ENCODE data around the gene IL13RA2. TPM values are rescaled to one million over a fixed set of nuclear protein-coding genes. Genes with fewer than 3 reads are reported as not detected.

The IL13RA2 gene
- total RNA-seq = not detected
- polyA plus RNA-seq = not detected

DNA sequence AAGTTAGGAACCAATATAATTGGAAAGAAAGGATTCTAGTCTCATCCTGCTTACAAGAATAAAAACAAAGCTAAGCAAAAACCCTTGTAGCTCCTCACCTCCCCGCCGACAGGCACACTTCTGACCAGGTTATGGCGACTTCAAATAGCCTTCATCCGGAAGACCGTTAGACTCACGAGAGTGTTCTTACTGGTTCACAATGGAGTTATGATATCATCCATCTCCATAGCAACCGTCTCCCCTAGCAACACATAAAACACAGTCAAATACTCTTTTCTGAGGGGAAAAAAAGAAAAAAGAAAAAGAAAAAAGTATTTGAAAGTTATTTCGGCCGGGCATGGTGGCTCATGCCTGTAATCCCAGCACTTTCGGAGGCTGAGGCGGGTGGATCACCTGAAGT is at the start of gene IL13RA2:
IL13RA2 (minus strand) TSS at position 162 of the 400 bp plus-strand sequence. CDS start 347 bp downstream, outside the sequence.
- Histone ChIP-seq H3K4me1 (ENCODE audit: insufficient read depth, low read length) (no peaks in the 10 kb centered on the region), H3K9me3 (ENCODE audit: control insufficient read depth in 1 of 2, low read length in 2 of 2) (no peaks in the 10 kb centered on the region), H3K27ac (ENCODE audit: low read depth, low read length) (no peak within 1 kb of the TSS), H3K27me3 (ENCODE audit: insufficient read depth, low read length) (no peaks in the 10 kb centered on the region), H3K36me3 (ENCODE audit: insufficient read depth, low read length) (no peaks in the 10 kb centered on the region), H3K4me3 (ENCODE audit: low read length in 2 of 2) (no peak within 1 kb of the TSS)
- Mint-ChIP-seq H3K9me3 (peaks cover 0 to 4% (median 0%) of the 10 kb centered on the region in 8 donors), H3K36me3 (no peaks in the 10 kb centered on the region), H3K27ac (no peak within 1 kb of the TSS), H3K27me3 (no peaks in the 10 kb centered on the region), H3K4me3 (peak within 1 kb of the TSS in 1 of 8 donors; percentile 18), H3K4me1 (peaks cover 0 to 2% (median 0%) of the 10 kb centered on the region in 4 donors)
- intact Hi-C loops (cut with micrococcal nuclease) = no loop called here
- POLR2A ChIA-PET (ENCODE audit: partially characterized antibody) = no interaction called here
- CTCF ChIA-PET (ENCODE audit: partially characterized antibody) = no interaction called here
- DNase-seq = no peak

DNA sequence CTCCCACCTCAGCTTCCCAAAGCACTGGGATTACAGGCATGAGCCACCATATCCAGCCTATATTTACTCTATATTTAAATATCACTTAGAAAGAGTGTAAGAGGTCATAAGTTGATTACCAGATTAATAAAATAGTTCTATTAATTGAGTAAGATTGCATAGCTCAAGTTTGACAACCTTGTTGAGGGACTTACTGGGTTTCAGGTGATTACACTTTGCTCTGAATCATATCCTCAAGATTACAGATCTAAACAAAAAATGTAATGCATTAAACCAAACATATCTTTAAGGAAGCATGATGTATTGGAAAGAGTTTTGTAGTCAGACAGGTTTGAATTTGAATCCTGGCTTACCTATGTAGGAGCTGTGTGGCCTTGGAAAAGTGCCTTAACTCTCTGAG is 47.9 kb upstream of the IL13RA2 start:
- H3K4me1 Mint-ChIP-seq = no peaks in the 10 kb centered on the region
- Histone ChIP-seq H3K27ac (ENCODE audit: low read depth, low read length) (no peak overlapping the region), H3K9me3 (ENCODE audit: control insufficient read depth in 1 of 2, low read length in 2 of 2) (no peaks in the 10 kb centered on the region), H3K36me3 (ENCODE audit: insufficient read depth, low read length) (no peaks in the 10 kb centered on the region), H3K4me1 (ENCODE audit: insufficient read depth, low read length) (no peaks in the 10 kb centered on the region), H3K27me3 (ENCODE audit: insufficient read depth, low read length) (no peaks in the 10 kb centered on the region), H3K4me3 (ENCODE audit: low read length in 2 of 2) (no peak overlapping the region)
- no peaks in the 10 kb centered on the region for H3K27me3 Mint-ChIP-seq
- POLR2A ChIA-PET (ENCODE audit: partially characterized antibody) = no interaction called here
- H3K4me3 Mint-ChIP-seq = no peak overlapping the region
- no peak overlapping the region for H3K27ac Mint-ChIP-seq
- intact Hi-C loops (cut with micrococcal nuclease) = no loop called here
- no peaks in the 10 kb centered on the region for H3K36me3 Mint-ChIP-seq
- CTCF ChIA-PET (ENCODE audit: partially characterized antibody) = no interaction called here
- peaks cover 0 to 11% (median 4%) of the 10 kb centered on the region in 8 donors for H3K9me3 Mint-ChIP-seq
- no peak for DNase-seq

GRCh38 chrX:115060013-115060412 is 42.6 kb upstream of the IL13RA2 start:
- H3K27me3 Mint-ChIP-seq = no peaks in the 10 kb centered on the region
- no peak for DNase-seq
- Histone ChIP-seq H3K36me3 (ENCODE audit: insufficient read depth, low read length) (no peaks in the 10 kb centered on the region), H3K27ac (ENCODE audit: low read depth, low read length) (no peak overlapping the region), H3K4me1 (ENCODE audit: insufficient read depth, low read length) (no peaks in the 10 kb centered on the region), H3K9me3 (ENCODE audit: control insufficient read depth in 1 of 2, low read length in 2 of 2) (no peaks in the 10 kb centered on the region), H3K4me3 (ENCODE audit: low read length in 2 of 2) (no peak overlapping the region), H3K27me3 (ENCODE audit: insufficient read depth, low read length) (no peaks in the 10 kb centered on the region)
- peaks cover 0 to 12% (median 3%) of the 10 kb centered on the region in 8 donors for H3K9me3 Mint-ChIP-seq
- H3K4me1 Mint-ChIP-seq = no peaks in the 10 kb centered on the region
- ChIA-PET CTCF (ENCODE audit: partially characterized antibody) (no interaction called here), POLR2A (ENCODE audit: partially characterized antibody) (no interaction called here)
- intact Hi-C loops (cut with micrococcal nuclease) = no loop called here
- no peak overlapping the region for H3K4me3 Mint-ChIP-seq
- no peaks in the 10 kb centered on the region for H3K36me3 Mint-ChIP-seq
- H3K27ac Mint-ChIP-seq = no peak overlapping the region

DNA sequence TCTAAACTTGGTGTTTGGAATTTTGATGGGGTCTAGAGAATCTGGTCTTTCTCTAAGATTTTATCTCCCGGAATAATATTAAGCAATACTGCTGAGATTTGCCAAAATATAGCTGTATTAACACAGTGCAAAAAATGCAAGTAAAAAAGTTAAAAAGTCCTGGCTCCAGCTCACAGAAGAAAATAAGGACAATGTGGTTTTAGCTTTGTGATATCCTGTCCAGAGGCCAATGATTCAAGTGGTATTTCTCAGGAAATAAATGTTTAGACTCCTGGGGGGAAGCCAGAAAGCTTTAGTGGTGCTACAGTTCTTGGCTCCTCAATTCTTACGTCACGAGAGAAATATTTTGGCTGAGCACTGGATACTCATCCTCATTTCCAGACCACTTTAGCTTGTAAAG is 40.9 kb upstream of the IL13RA2 start:
- no peaks in the 10 kb centered on the region for H3K4me1 ChIP-seq (ENCODE audit: insufficient read depth, low read length)
- intact Hi-C loops (cut with micrococcal nuclease) = no loop called here
- CTCF ChIA-PET (ENCODE audit: partially characterized antibody) = no interaction called here
- no peaks in the 10 kb centered on the region for H3K4me1 Mint-ChIP-seq
- peaks cover 0 to 10% (median 3%) of the 10 kb centered on the region in 8 donors for H3K9me3 Mint-ChIP-seq
- H3K27ac ChIP-seq (ENCODE audit: low read depth, low read length) = no peak overlapping the region
- POLR2A ChIA-PET (ENCODE audit: partially characterized antibody) = no interaction called here
- no peaks in the 10 kb centered on the region for H3K27me3 Mint-ChIP-seq
- no peaks in the 10 kb centered on the region for H3K36me3 ChIP-seq (ENCODE audit: insufficient read depth, low read length)
- H3K4me3 Mint-ChIP-seq = no peak overlapping the region
- H3K36me3 Mint-ChIP-seq = no peaks in the 10 kb centered on the region
- no peak for DNase-seq
- no peaks in the 10 kb centered on the region for H3K27me3 ChIP-seq (ENCODE audit: insufficient read depth, low read length)
- no peaks in the 10 kb centered on the region for H3K9me3 ChIP-seq (ENCODE audit: control insufficient read depth in 1 of 2, low read length in 2 of 2)
- H3K27ac Mint-ChIP-seq = no peak overlapping the region
- no peak overlapping the region for H3K4me3 ChIP-seq (ENCODE audit: low read length in 2 of 2)

- H3K4me1 Mint-ChIP-seq = no peaks in the 10 kb centered on the region
- no peak overlapping the region for H3K27ac Mint-ChIP-seq
- H3K36me3 ChIP-seq (ENCODE audit: insufficient read depth, low read length) = no peaks in the 10 kb centered on the region
- peaks cover 0 to 2% (median 0%) of the 10 kb centered on the region in 8 donors for H3K9me3 Mint-ChIP-seq
- H3K4me3 ChIP-seq (ENCODE audit: low read length in 2 of 2) = no peak overlapping the region
- DNase-seq = no peak
- ChIA-PET POLR2A (ENCODE audit: partially characterized antibody) (no interaction called here), CTCF (ENCODE audit: partially characterized antibody) (no interaction called here)
- H3K36me3 Mint-ChIP-seq = no peaks in the 10 kb centered on the region
- no peaks in the 10 kb centered on the region for H3K27me3 ChIP-seq (ENCODE audit: insufficient read depth, low read length)
- intact Hi-C loops (cut with micrococcal nuclease) = no loop called here
- H3K27me3 Mint-ChIP-seq = no peaks in the 10 kb centered on the region
- H3K27ac ChIP-seq (ENCODE audit: low read depth, low read length) = no peak overlapping the region
- no peak overlapping the region for H3K4me3 Mint-ChIP-seq
- H3K9me3 ChIP-seq (ENCODE audit: control insufficient read depth in 1 of 2, low read length in 2 of 2) = no peaks in the 10 kb centered on the region
- no peaks in the 10 kb centered on the region for H3K4me1 ChIP-seq (ENCODE audit: insufficient read depth, low read length)
Measured at GRCh38 chrX:115054876-115055275, 37.5 kb upstream of the IL13RA2 start.

- H3K27ac ChIP-seq (ENCODE audit: low read depth, low read length) = no peak overlapping the region
- H3K4me3 Mint-ChIP-seq = no peak overlapping the region
- no peaks in the 10 kb centered on the region for H3K4me1 ChIP-seq (ENCODE audit: insufficient read depth, low read length)
- H3K9me3 ChIP-seq (ENCODE audit: control insufficient read depth in 1 of 2, low read length in 2 of 2) = no peaks in the 10 kb centered on the region
- intact Hi-C loops (cut with micrococcal nuclease) = no loop called here
- H3K4me1 Mint-ChIP-seq = no peaks in the 10 kb centered on the region
- no peaks in the 10 kb centered on the region for H3K36me3 Mint-ChIP-seq
- DNase-seq = no peak
- no peak overlapping the region for H3K27ac Mint-ChIP-seq
- CTCF ChIA-PET (ENCODE audit: partially characterized antibody) = no interaction called here
- no peaks in the 10 kb centered on the region for H3K27me3 ChIP-seq (ENCODE audit: insufficient read depth, low read length)
- no peaks in the 10 kb centered on the region for H3K36me3 ChIP-seq (ENCODE audit: insufficient read depth, low read length)
- H3K4me3 ChIP-seq (ENCODE audit: low read length in 2 of 2) = no peak overlapping the region
- H3K9me3 Mint-ChIP-seq = peaks cover 0 to 2% (median 0%) of the 10 kb centered on the region in 8 donors
- H3K27me3 Mint-ChIP-seq = no peaks in the 10 kb centered on the region
- POLR2A ChIA-PET (ENCODE audit: partially characterized antibody) = no interaction called here
Measured at GRCh38 chrX:115053223-115053622, 35.8 kb upstream of the IL13RA2 start.

DNA sequence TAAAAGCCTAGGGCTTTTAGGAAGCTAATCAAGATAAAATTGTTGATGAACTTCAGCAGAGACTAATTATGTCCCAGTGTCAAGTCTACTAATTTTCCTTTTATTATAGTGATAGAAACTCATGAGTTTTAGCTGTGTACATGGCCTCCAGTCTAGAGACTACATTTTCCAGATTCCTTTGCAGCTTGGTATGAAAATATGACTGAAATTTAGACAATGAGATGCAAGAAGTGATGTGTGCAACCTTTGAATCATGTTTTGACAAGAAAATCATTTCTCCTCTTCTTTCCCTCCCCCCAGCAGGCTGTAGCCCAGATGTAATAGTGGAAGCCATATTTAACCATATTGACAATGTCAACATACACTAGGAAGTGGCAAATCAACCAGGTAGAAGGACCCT is 30.3 kb upstream of the IL13RA2 start:
- ChIA-PET POLR2A (ENCODE audit: partially characterized antibody) (no interaction called here), CTCF (ENCODE audit: partially characterized antibody) (no interaction called here)
- H3K4me1 Mint-ChIP-seq = no peaks in the 10 kb centered on the region
- Histone ChIP-seq H3K9me3 (ENCODE audit: control insufficient read depth in 1 of 2, low read length in 2 of 2) (no peaks in the 10 kb centered on the region), H3K27me3 (ENCODE audit: insufficient read depth, low read length) (no peaks in the 10 kb centered on the region), H3K4me3 (ENCODE audit: low read length in 2 of 2) (no peak overlapping the region), H3K4me1 (ENCODE audit: insufficient read depth, low read length) (no peaks in the 10 kb centered on the region), H3K27ac (ENCODE audit: low read depth, low read length) (no peak overlapping the region), H3K36me3 (ENCODE audit: insufficient read depth, low read length) (no peaks in the 10 kb centered on the region)
- no peak for DNase-seq
- intact Hi-C loops (cut with micrococcal nuclease) = no loop called here
- H3K36me3 Mint-ChIP-seq = no peaks in the 10 kb centered on the region
- H3K27me3 Mint-ChIP-seq = no peaks in the 10 kb centered on the region
- no peaks in the 10 kb centered on the region for H3K9me3 Mint-ChIP-seq
- no peak overlapping the region for H3K4me3 Mint-ChIP-seq
- H3K27ac Mint-ChIP-seq = no peak overlapping the region

DNA sequence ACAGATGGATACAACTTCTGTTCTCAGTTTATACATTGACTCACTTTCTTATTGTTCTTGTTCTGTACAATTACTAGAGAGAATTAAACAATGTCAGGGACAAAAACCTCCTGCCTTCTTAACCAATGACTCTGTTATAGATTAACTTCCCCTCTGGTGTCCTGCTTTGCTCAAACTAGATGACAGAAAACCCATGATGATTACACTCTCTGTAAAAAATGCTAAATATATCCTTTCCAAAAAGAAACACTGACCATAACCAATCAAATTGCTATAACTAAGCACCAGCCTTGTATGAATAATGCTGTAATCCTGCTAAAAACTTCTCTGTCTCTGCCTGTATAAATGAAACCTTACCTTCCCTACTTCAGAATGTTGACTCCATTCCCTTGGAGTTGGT is 29.8 kb upstream of the IL13RA2 start:
- no peak overlapping the region for H3K27ac Mint-ChIP-seq
- Histone ChIP-seq H3K4me1 (ENCODE audit: insufficient read depth, low read length) (no peaks in the 10 kb centered on the region), H3K27me3 (ENCODE audit: insufficient read depth, low read length) (no peaks in the 10 kb centered on the region), H3K36me3 (ENCODE audit: insufficient read depth, low read length) (no peaks in the 10 kb centered on the region), H3K9me3 (ENCODE audit: control insufficient read depth in 1 of 2, low read length in 2 of 2) (no peaks in the 10 kb centered on the region), H3K27ac (ENCODE audit: low read depth, low read length) (no peak overlapping the region), H3K4me3 (ENCODE audit: low read length in 2 of 2) (no peak overlapping the region)
- H3K36me3 Mint-ChIP-seq = no peaks in the 10 kb centered on the region
- ChIA-PET POLR2A (ENCODE audit: partially characterized antibody) (no interaction called here), CTCF (ENCODE audit: partially characterized antibody) (no interaction called here)
- intact Hi-C loops (cut with micrococcal nuclease) = no loop called here
- no peaks in the 10 kb centered on the region for H3K4me1 Mint-ChIP-seq
- H3K4me3 Mint-ChIP-seq = no peak overlapping the region
- DNase-seq = no peak
- H3K9me3 Mint-ChIP-seq = no peaks in the 10 kb centered on the region
- no peaks in the 10 kb centered on the region for H3K27me3 Mint-ChIP-seq

All from CD4-positive, alpha-beta memory T cell (primary cell).